Suppressor macrophage treated with lipopolysaccharide for 1 hour (primary cell): ENCODE measurements around the gene PEAR1.

Source experiments
- DNase-seq, 3 donors: peaks; one replicate each; pipeline ENCODE4 v3.0.0-alpha.2; 2020 to 2022

Gene PEAR1

GRCh38 chr1:156923670-156924477, 30.4 kb downstream of the PEAR1 start:
- no peak for DNase-seq

GRCh38 chr1:156924478-156925153, 31.1 kb downstream of the PEAR1 start:
- no peak for DNase-seq

GRCh38 chr1:156925154-156926010, 31.9 kb downstream of the PEAR1 start:
- no peak for DNase-seq

- peak; percentile 44 to 68 (median 56) for DNase-seq
Observed at GRCh38 chr1:156926175-156926574, 32.7 kb downstream of the PEAR1 start.

- peak; percentile 24 to 47 (median 35) for DNase-seq
Observed at GRCh38 chr1:156926695-156927094, 33.2 kb downstream of the PEAR1 start.

- peak; percentile 72 to 88 (median 79) for DNase-seq
Observed at GRCh38 chr1:156927215-156928042, 33.9 kb downstream of the PEAR1 start.

- no peak for DNase-seq
Observed at GRCh38 chr1:156928043-156928602, 34.6 kb downstream of the PEAR1 start.

GRCh38 chr1:156929596-156930238, 36.2 kb downstream of the PEAR1 start:
- DNase-seq, result no peak

GRCh38 chr1:156930483-156930882, 37.0 kb downstream of the PEAR1 start:
- DNase-seq, result no peak

- peak; percentile 30 to 60 (median 46) for DNase-seq
Observed at GRCh38 chr1:156931211-156931952, 37.9 kb downstream of the PEAR1 start.

GRCh38 chr1:156931974-156932710, 38.6 kb downstream of the PEAR1 start:
- DNase-seq, result no peak

- no peak for DNase-seq
Observed at GRCh38 chr1:156933136-156933535, 39.6 kb downstream of the PEAR1 start.

GRCh38 chr1:156935505-156936128, 42.1 kb downstream of the PEAR1 start:
- DNase-seq, result no peak

- no peak for DNase-seq
Observed at GRCh38 chr1:156936191-156936590, 42.7 kb downstream of the PEAR1 start.

- DNase-seq, result no peak
Observed at GRCh38 chr1:156936721-156937220, 43.3 kb downstream of the PEAR1 start.

GRCh38 chr1:156937883-156938282, 44.4 kb downstream of the PEAR1 start:
- no peak for DNase-seq

GRCh38 chr1:156938813-156939212, 45.3 kb downstream of the PEAR1 start:
- DNase-seq, result no peak

GRCh38 chr1:156939786-156940334, 46.3 kb downstream of the PEAR1 start:
- DNase-seq, result no peak

GRCh38 chr1:156941675-156942074, 48.2 kb downstream of the PEAR1 start:
- DNase-seq, result no peak
